Spleen (tissue), 11 donors: ENCODE results near the gene CTDP1. TPM values are rescaled to one million over a fixed set of nuclear protein-coding genes. Genes with fewer than 3 reads are reported as not detected.

Source experiments
- DNase-seq: peaks from one replicate; pipeline ENCODE4 v3.0.0-alpha.2; 2020
- H3K27ac ChIP-seq, 8 donors: fragments of 200-600 bp; sonication (generic) in 7 of 8; 1 replicate in 4 of 8; 2 replicates in 4 of 8; pipeline versions ENCODE4 v1.5.0 to v1.8.0; 2016 to 2021; ENCODE audit warnings: inconsistent platforms in 4 of 8, mild to moderate bottlenecking in 4 of 8, moderate library complexity in 1 of 8
- H3K27me3 ChIP-seq, 7 donors: fragments of 200-600 bp; sonication (generic) in 6 of 7; replicated peaks in 1 of 7; 1 replicate in 4 of 7; 2 replicates in 3 of 7; pipeline versions ENCODE4 v1.5.0 to v1.8.0; 2016 to 2021; ENCODE audit warnings: inconsistent platforms in 3 of 7, mild to moderate bottlenecking in 1 of 7
- H3K36me3 ChIP-seq, 6 donors: fragments of 200-600 bp; sonication (generic) in 5 of 6; 1 replicate in 4 of 6; 2 replicates in 2 of 6; pipeline versions ENCODE4 v1.5.0 to v1.8.0; 2016 to 2021; ENCODE audit warnings: inconsistent platforms in 2 of 6
- H3K4me1 ChIP-seq, 6 donors: fragments of 200-600 bp; sonication (generic) in 5 of 6; 1 replicate in 3 of 6; 2 replicates in 3 of 6; pipeline versions ENCODE4 v1.5.0 to v1.8.0; 2016 to 2021; ENCODE audit warnings: inconsistent platforms in 3 of 6
- H3K4me3 ChIP-seq, 8 donors: fragments of 200-600 bp; sonication (generic) in 7 of 8; 1 replicate in 4 of 8; 2 replicates in 4 of 8; pipeline versions ENCODE4 v1.5.0 to v1.8.0; 2016 to 2021; ENCODE audit warnings: inconsistent platforms in 4 of 8, mild to moderate bottlenecking in 4 of 8, moderate library complexity in 2 of 8
- H3K9me3 ChIP-seq, 8 donors: fragments of 200-600 bp; sonication (generic) in 7 of 8; 1 replicate in 4 of 8; 2 replicates in 4 of 8; pipeline versions ENCODE4 v1.5.0 to v1.8.0; 2016 to 2021; ENCODE audit warnings: inconsistent platforms in 4 of 8
- CTCF ChIP-seq, 11 experiments: fragments of 200-600 bp in 7 of 11; fragments of 450-650 bp in 4 of 11; sonication (generic) in 4 of 11; IDR thresholded peaks in 8 of 11; conservative IDR thresholded peaks in 3 of 11; 1 replicate in 7 of 11; 2 replicates in 4 of 11; pipeline versions ENCODE4 v1.4.0 to v1.8.0; 2016 to 2021; ENCODE audit warnings: antibody characterized with exemption in 11 of 11, inconsistent platforms in 4 of 11, mild to moderate bottlenecking in 1 of 11
- POLR2A ChIP-seq, 3 donors: fragments of 450-650 bp; IDR thresholded peaks; one replicate each; pipeline ENCODE4 v1.5.1; 2017; ENCODE audit warnings: antibody characterized with exemption in 3 of 3, mild to moderate bottlenecking in 1 of 3
- POLR2AphosphoS5 ChIP-seq, 3 donors: sonication (generic); formaldehyde crosslinking; IDR thresholded peaks; one replicate each; pipeline ENCODE4 v1.5.1; 2017; ENCODE audit warnings: antibody characterized with exemption in 3 of 3
- WGBS, 5 donors: extraction: QIAGEN DNeasy Blood & Tissue Kit in 3 of 5; methylation state at CpG; one replicate each; pipeline versions ENCODE4 v1.1.5 to v1.1.7; 2013 to 2018; 5-methylcytosine and 5-hydroxymethylcytosine counted together
- intact Hi-C: fragments of 100-400 bp; cut with DNase I; formaldehyde crosslinking; loops from one replicate; pipeline ENCODE4 v1.15.0; 2023; ENCODE audit warnings: low total_unique reads
- polyA plus RNA-seq, 3 donors: library from polyadenylated mRNA; stranded (reverse); fragments of 200-250 nt; gene quantifications; one replicate each; pipeline ENCODE4 v1.2.1, GENCODE V29; 2013
- total RNA-seq, 7 donors: library from RNA; depleted of rRNA in 3 of 7; stranded (reverse); fragments of >200 nt in 3 of 7; fragmentation: NEBNext Ultra II Directional in 4 of 7; extraction: Animal tissue kit (Norgen Biotek cat#: 25700) in 4 of 7; gene quantifications; one replicate each; pipeline versions ENCODE4 v1.1.0 to v1.2.1, GENCODE V29; 2016 to 2021
- donor health status: healthy with polysubstance abuse.
- donor health status: DM: no; HTN: no; CAD: no; lungs with moderate emphysema.
- donor health status: DM: no; HTN: no; CAD: no.
- donor health status: Bipolar disorder and iron deficiency.
- donor health status: healthy.
- donor health status: DM: no; HTN: no; CAD: no.
- donor health status: DM: yes; HTN: yes; CAD: no.

The CTDP1 gene
- total and polyA plus RNA-seq, 10 donors, result 13.6 to 54.6 (median 28.6) TPM

- peaks cover 0 to 59% (median 37%) of the 10 kb centered on the region in 7 donors for H3K27me3 ChIP-seq
- no peak overlapping the region for H3K27ac ChIP-seq
- WGBS, 5 donors, result 2 to 20% (median 3%) methylated on average over 4 to 14 of the region's 14 CpGs
- peak overlapping the region in 6 of 8 donors; percentile 31 to 67 (median 42) for H3K4me3 ChIP-seq
- TF ChIP-seq POLR2AphosphoS5 (IDR thresholded peaks at IDR 0.05) (no peak), POLR2A (IDR thresholded peaks at IDR 0.05) (no peak), CTCF (IDR thresholded peaks at IDR 0.05 in 8 of 11, conservative IDR thresholded peaks at IDR 0.05 in 3 of 11) (no peak)
- intact Hi-C loops, result no loop called here
- H3K36me3 ChIP-seq, result no peaks in the 10 kb centered on the region
- no peaks in the 10 kb centered on the region for H3K9me3 ChIP-seq
- peak; percentile 70 for DNase-seq
- H3K4me1 ChIP-seq, result peaks cover 18 to 61% (median 27%) of the 10 kb centered on the region in 6 donors
Measured at GRCh38 chr18:79798999-79799370, 119.4 kb downstream of the CTDP1 start.

- intact Hi-C loops, result no loop called here
- H3K27ac ChIP-seq, result no peak overlapping the region
Measured at GRCh38 chr18:79799619-79800370, 120.2 kb downstream of the CTDP1 start.

GRCh38 chr18:79800371-79801180 lies 121.0 kb downstream of the CTDP1 start:
- intact Hi-C loops, result no loop called here
- Histone ChIP-seq H3K9me3 (no peaks in the 10 kb centered on the region), H3K4me1 (peaks cover 18 to 45% (median 27%) of the 10 kb centered on the region in 6 donors), H3K4me3 (no peak overlapping the region), H3K27me3 (peaks cover 0 to 56% (median 37%) of the 10 kb centered on the region in 7 donors), H3K36me3 (no peaks in the 10 kb centered on the region), H3K27ac (no peak overlapping the region)
- no peak for TF ChIP-seq CTCF (IDR thresholded peaks at IDR 0.05 in 8 of 11, conservative IDR thresholded peaks at IDR 0.05 in 3 of 11)
- TF ChIP-seq POLR2A (IDR thresholded peaks at IDR 0.05), result no peak
- TF ChIP-seq POLR2AphosphoS5 (IDR thresholded peaks at IDR 0.05), result no peak
- peak; percentile 77 for DNase-seq
- 87 to 91% (median 90%) methylated on average over 33 to 39 of the region's 39 CpGs for WGBS, 5 donors

More at GRCh38 chr18:79799619-79800370, 120.2 kb downstream of the CTDP1 start:
- Histone ChIP-seq H3K27me3 (peaks cover 0 to 59% (median 37%) of the 10 kb centered on the region in 7 donors), H3K36me3 (no peaks in the 10 kb centered on the region), H3K4me3 (peak overlapping the region in 1 of 8 donors; percentile 67), H3K4me1 (peaks cover 18 to 53% (median 27%) of the 10 kb centered on the region in 6 donors), H3K9me3 (no peaks in the 10 kb centered on the region)
- WGBS, 5 donors, result 49 to 57% (median 52%) methylated on average over 25 to 30 of the region's 30 CpGs
- DNase-seq, result peak; percentile 78
- no peak for TF ChIP-seq POLR2AphosphoS5 (IDR thresholded peaks at IDR 0.05)
- no peak for TF ChIP-seq CTCF (IDR thresholded peaks at IDR 0.05 in 8 of 11, conservative IDR thresholded peaks at IDR 0.05 in 3 of 11)
- TF ChIP-seq POLR2A (IDR thresholded peaks at IDR 0.05), result no peak

GRCh38 chr18:79801217-79801616 lies 121.6 kb downstream of the CTDP1 start:
- peak; percentile 47 for DNase-seq
- intact Hi-C loops, result no loop called here
- WGBS, 5 donors, result 92 to 96% (median 95%) methylated on average over 13 of the region's 13 CpGs
- H3K4me1 ChIP-seq, result peaks cover 18 to 39% (median 27%) of the 10 kb centered on the region in 6 donors
- H3K27me3 ChIP-seq, result peaks cover 0 to 50% (median 37%) of the 10 kb centered on the region in 7 donors
- no peaks in the 10 kb centered on the region for H3K9me3 ChIP-seq
- H3K36me3 ChIP-seq, result no peaks in the 10 kb centered on the region
- no peak overlapping the region for H3K4me3 ChIP-seq
- H3K27ac ChIP-seq, result no peak overlapping the region
- TF ChIP-seq CTCF (IDR thresholded peaks at IDR 0.05 in 8 of 11, conservative IDR thresholded peaks at IDR 0.05 in 3 of 11) (no peak), POLR2AphosphoS5 (IDR thresholded peaks at IDR 0.05) (no peak), POLR2A (IDR thresholded peaks at IDR 0.05) (no peak)
